Liver (tissue), 9 donors: ENCODE results near the gene CPA1. TPM values are rescaled to one million over a fixed set of nuclear protein-coding genes. Genes with fewer than 3 reads are reported as not detected.

Experiments used
- DNase-seq: peaks from one replicate; pipeline ENCODE4 v3.0.0-alpha.2; 2017; ENCODE audit warnings: low spot score
- H3K27ac ChIP-seq, 2 donors: one replicate each; pipeline ENCODE4 v1.7.0; 2013; ENCODE audit warnings: inconsistent platforms in 2 of 2, low read length in 2 of 2, control low read depth in 1 of 2, low read depth in 1 of 2, mild to moderate bottlenecking in 1 of 2
- H3K27me3 ChIP-seq, 4 donors: one replicate each; pipeline versions ENCODE4 v1.6.1 to v1.7.0; 2013; ENCODE audit warnings: low read length in 3 of 4, inconsistent platforms in 1 of 4, mild to moderate bottlenecking in 1 of 4, moderate library complexity in 1 of 4; ENCODE audit not compliant: control insufficient read depth in 4 of 4, insufficient read depth in 4 of 4
- H3K36me3 ChIP-seq, 4 donors: one replicate each; pipeline versions ENCODE4 v1.6.1 to v1.7.0; 2013; ENCODE audit warnings: low read length in 3 of 4, mild to moderate bottlenecking in 3 of 4, low read depth in 1 of 4, moderate library complexity in 1 of 4; ENCODE audit not compliant: control insufficient read depth in 4 of 4, insufficient read depth in 3 of 4
- H3K4me1 ChIP-seq, 4 donors: one replicate each; pipeline versions ENCODE4 v1.6.1 to v1.7.0; 2013; ENCODE audit warnings: low read length in 3 of 4, mild to moderate bottlenecking in 3 of 4, moderate library complexity in 1 of 4; ENCODE audit not compliant: control insufficient read depth in 4 of 4, insufficient read depth in 4 of 4
- H3K4me3 ChIP-seq, 3 donors: one replicate each; pipeline versions ENCODE4 v1.6.1 to v1.7.0; 2013; ENCODE audit warnings: low read length in 3 of 3, control low read depth in 1 of 3, low read depth in 1 of 3, mild to moderate bottlenecking in 1 of 3
- H3K9ac ChIP-seq, 2 donors: one replicate each; pipeline ENCODE4 v1.7.0; 2013; ENCODE audit warnings: low read length in 2 of 2, mild to moderate bottlenecking in 2 of 2, moderate library complexity in 2 of 2, control low read depth in 1 of 2, low read depth in 1 of 2
- H3K9me3 ChIP-seq, 4 donors: one replicate each; pipeline versions ENCODE4 v1.6.1 to v1.7.0; 2013; ENCODE audit warnings: low read length in 3 of 4; ENCODE audit not compliant: control insufficient read depth in 4 of 4
- ATF3 ChIP-seq: IDR thresholded peaks from 2 replicates; pipeline ENCODE4 v1.6.1; 2016; ENCODE audit warnings: antibody characterized with exemption
- CTCF ChIP-seq: fragments of 150-350 bp; IDR thresholded peaks from 2 replicates; pipeline ENCODE4 v1.5.1; 2017; ENCODE audit warnings: improper control_type of control experiment, low read depth, low read length; ENCODE audit not compliant: missing input control
- EGR1 ChIP-seq, 2 donors: IDR thresholded peaks; 2 replicates each; pipeline ENCODE4 v1.6.1; 2016 to 2018; ENCODE audit warnings: antibody characterized with exemption in 2 of 2, low read depth in 2 of 2
- FOXA1 ChIP-seq: IDR thresholded peaks from 2 replicates; pipeline ENCODE4 v1.6.1; 2016; ENCODE audit warnings: antibody characterized with exemption
- GABPA ChIP-seq, 2 donors: IDR thresholded peaks in 1 of 2; conservative IDR thresholded peaks in 1 of 2; 2 replicates each; pipeline ENCODE4 v1.6.1; 2016; ENCODE audit warnings: antibody characterized with exemption in 2 of 2, mild to moderate bottlenecking in 1 of 2, moderate library complexity in 1 of 2
- HNF4A ChIP-seq, 2 donors: conservative IDR thresholded peaks; 2 replicates each; pipeline ENCODE4 v1.6.1; 2016; ENCODE audit warnings: antibody characterized with exemption in 2 of 2, mild to moderate bottlenecking in 2 of 2
- HNF4G ChIP-seq: IDR thresholded peaks from 2 replicates; pipeline ENCODE4 v1.6.1; 2016; ENCODE audit warnings: antibody characterized with exemption
- JUND ChIP-seq, 2 donors: IDR thresholded peaks; 2 replicates each; pipeline ENCODE4 v1.6.1; 2016; ENCODE audit warnings: antibody characterized with exemption in 2 of 2
- MAX ChIP-seq: IDR thresholded peaks from 2 replicates; pipeline ENCODE4 v1.6.1; 2016; ENCODE audit warnings: antibody characterized with exemption
- NR2F2 ChIP-seq: IDR thresholded peaks from 2 replicates; pipeline ENCODE4 v1.6.1; 2016; ENCODE audit warnings: antibody characterized with exemption
- RAD21 ChIP-seq, 2 donors: IDR thresholded peaks; 2 replicates each; pipeline ENCODE4 v1.6.1; 2016; ENCODE audit warnings: antibody characterized with exemption in 2 of 2, mild to moderate bottlenecking in 2 of 2
- REST ChIP-seq: IDR thresholded peaks from 2 replicates; pipeline ENCODE4 v1.6.1; 2016; ENCODE audit warnings: antibody characterized with exemption, mild to moderate bottlenecking
- RXRA ChIP-seq, 2 donors: IDR thresholded peaks; 2 replicates each; pipeline ENCODE4 v1.6.1; 2017 to 2018; ENCODE audit warnings: antibody characterized with exemption in 2 of 2, mild to moderate bottlenecking in 1 of 2
- SP1 ChIP-seq: IDR thresholded peaks from 2 replicates; pipeline ENCODE4 v1.6.1; 2018; ENCODE audit warnings: antibody characterized with exemption, mild to moderate bottlenecking
- TAF1 ChIP-seq: conservative IDR thresholded peaks from 2 replicates; pipeline ENCODE4 v1.6.1; 2016; ENCODE audit warnings: antibody characterized with exemption, mild to moderate bottlenecking
- YY1 ChIP-seq: IDR thresholded peaks from 2 replicates; pipeline ENCODE4 v1.6.1; 2016; ENCODE audit warnings: antibody characterized with exemption, mild to moderate bottlenecking
- ZBTB33 ChIP-seq: IDR thresholded peaks from 2 replicates; pipeline ENCODE4 v1.6.1; 2016; ENCODE audit warnings: antibody characterized with exemption
- WGBS: extraction: QIAGEN DNeasy Blood & Tissue Kit; methylation state at CpG from one replicate; pipeline ENCODE4 v1.1.7; 2013; 5-methylcytosine and 5-hydroxymethylcytosine counted together
- polyA plus RNA-seq, 2 donors: library from polyadenylated mRNA; stranded (reverse) in 1 of 2; unstranded in 1 of 2; fragments of 200-250 nt in 1 of 2; fragments of >200 nt in 1 of 2; fragmentation: Nextera tagmentation in 1 of 2; extraction: Ambion mirVana in 1 of 2; gene quantifications; one replicate each; pipeline versions ENCODE4 v1.2.1 to v1.2.3, GENCODE V29; 2013 to 2015
- total RNA-seq, 2 donors: library from RNA; depleted of rRNA; stranded (reverse); fragments of >200 nt; gene quantifications; one replicate each; pipeline ENCODE4 v1.2.3, GENCODE V29; 2014
- donor health status: healthy.
- donor health status: healthy.
- donor health status: healthy.
- donor health status: healthy.
- donor health status: healthy.

CPA1 gene
- total and polyA plus RNA-seq, 4 donors, result 0.07 to 0.42 TPM; not detected in 2

- no peaks in the 10 kb centered on the region for H3K27me3 ChIP-seq
- H3K4me3 ChIP-seq, result no peak overlapping the region
- no peaks in the 10 kb centered on the region for H3K9me3 ChIP-seq
- no peak for TF ChIP-seq GABPA (IDR thresholded peaks at IDR 0.05 in 1 of 2, conservative IDR thresholded peaks at IDR 0.05 in 1 of 2)
- peaks cover 0 to 8% (median 0%) of the 10 kb centered on the region in 4 donors for H3K4me1 ChIP-seq
- no peaks in the 10 kb centered on the region for H3K36me3 ChIP-seq
- no peak for DNase-seq
- H3K9ac ChIP-seq, result no peak overlapping the region
- no peak overlapping the region for H3K27ac ChIP-seq
- 89% methylated on average over 13 of the region's 13 CpGs for WGBS
These were observed 13.1 kb upstream of the CPA1 start for GRCh38 chr7:130367088-130367755.

GRCh38 chr7:130367836-130368746 is 12.2 kb upstream of the CPA1 start:
- no peaks in the 10 kb centered on the region for H3K36me3 ChIP-seq
- DNase-seq, result no peak
- H3K9ac ChIP-seq, result no peak overlapping the region
- H3K9me3 ChIP-seq, result no peaks in the 10 kb centered on the region
- peak overlapping the region in 1 of 2 donors; percentile 71 for H3K27ac ChIP-seq
- WGBS, result 92% methylated on average over 19 of the region's 19 CpGs
- TF ChIP-seq REST (no peak), FOXA1 (no peak), NR2F2 (no peak), MAX (no peak), SP1 (no peak), RAD21 (IDR thresholded peaks at IDR 0.05) (no peak), YY1 (no peak), HNF4A (conservative IDR thresholded peaks at IDR 0.05) (no peak), ATF3 (no peak), GABPA (IDR thresholded peaks at IDR 0.05 in 1 of 2, conservative IDR thresholded peaks at IDR 0.05 in 1 of 2) (no peak), RXRA (IDR thresholded peaks at IDR 0.05) (no peak), HNF4G (no peak), JUND (IDR thresholded peaks at IDR 0.05) (no peak), CTCF (no peak), ZBTB33 (no peak), EGR1 (IDR thresholded peaks at IDR 0.05; ENCODE audit: low read depth in 2 of 2) (no peak), TAF1 (no peak)
- H3K4me1 ChIP-seq, result peaks cover 0 to 8% (median 0%) of the 10 kb centered on the region in 4 donors
- no peaks in the 10 kb centered on the region for H3K27me3 ChIP-seq
- H3K4me3 ChIP-seq, result no peak overlapping the region
